Upper lobe of left lung (tissue), 6 donors: ENCODE data around the gene HBD. TPM values are rescaled to one million over a fixed set of nuclear protein-coding genes. Genes with fewer than 3 reads are reported as not detected.

Experiments used
- ATAC-seq, 2 donors: fragments of 200-7000 bp; cut with Tn5 transposase; one replicate each; pipeline ENCODE4 v1.9.1; 2022; ENCODE audit warnings: mild to moderate bottlenecking in 2 of 2, moderate library complexity in 2 of 2; ENCODE audit not compliant: low FRiP score in 2 of 2
- DNase-seq, 2 donors: peaks; one replicate each; pipeline ENCODE4 v3.0.0-alpha.2; 2019 to 2020
- H3K27ac ChIP-seq, 4 donors: fragments of 200-600 bp; sonication (generic); one replicate each; pipeline ENCODE4 v1.5.1; 2016 to 2019
- H3K27me3 ChIP-seq, 4 donors: fragments of 200-600 bp; sonication (generic); one replicate each; pipeline ENCODE4 v1.5.1; 2017 to 2019
- H3K36me3 ChIP-seq, 4 donors: fragments of 200-600 bp; sonication (generic); one replicate each; pipeline ENCODE4 v1.5.1; 2016 to 2019
- H3K4me1 ChIP-seq, 4 donors: fragments of 200-600 bp; sonication (generic); one replicate each; pipeline ENCODE4 v1.5.1; 2018 to 2019
- H3K4me3 ChIP-seq, 4 donors: fragments of 200-600 bp; sonication (generic); one replicate each; pipeline ENCODE4 v1.5.1; 2017 to 2019; ENCODE audit warnings: mild to moderate bottlenecking in 2 of 4, moderate library complexity in 1 of 4
- H3K9me3 ChIP-seq, 4 donors: fragments of 200-600 bp; sonication (generic); one replicate each; pipeline ENCODE4 v1.5.1; 2018 to 2019
- EP300 ChIP-seq, 4 donors: sonication (generic); formaldehyde crosslinking; IDR thresholded peaks; one replicate each; pipeline ENCODE4 v1.5.1; 2017; ENCODE audit warnings: antibody characterized with exemption in 4 of 4, control low read depth in 2 of 4
- POLR2A ChIP-seq, 4 donors: fragments of 450-650 bp; IDR thresholded peaks; one replicate each; pipeline ENCODE4 v1.5.1; 2016 to 2017; ENCODE audit warnings: antibody characterized with exemption in 4 of 4, mild to moderate bottlenecking in 2 of 4
- POLR2AphosphoS5 ChIP-seq, 2 donors: sonication (generic); formaldehyde crosslinking; IDR thresholded peaks; one replicate each; pipeline ENCODE4 v1.5.1; 2017; ENCODE audit warnings: antibody characterized with exemption in 2 of 2
- WGBS, 2 donors: methylation state at CpG; one replicate each; pipeline ENCODE4 v1.1.5; 2017 to 2018; 5-methylcytosine and 5-hydroxymethylcytosine counted together
- total RNA-seq, 6 donors: library from RNA; depleted of rRNA in 4 of 6; stranded (reverse); fragments of >200 nt in 4 of 6; gene quantifications; one replicate each; pipeline versions ENCODE4 v1.1.0 to v1.2.1, GENCODE V29; 2016 to 2021
- TF ChIP-seq, protein P1 (sequence below), 6 experiments: fragments of 450-650 bp in 4 of 6; fragments of 200-600 bp in 2 of 6; sonication (generic) in 2 of 6; IDR thresholded peaks; one replicate each; pipeline ENCODE4 v1.5.1; 2016 to 2019; ENCODE audit warnings: antibody characterized with exemption in 6 of 6
- donor health status: DM: no; HTN: no; CAD: no; lungs with moderate emphysema.
- donor health status: DM: no; HTN: yes; CAD: no; lungs with severe emphysema.

The HBD gene
- total RNA-seq, 6 donors from 2014 or later, result 7.2 TPM; not detected in 5

- no peaks in the 10 kb centered on the region for H3K4me1 ChIP-seq
- H3K27me3 ChIP-seq, result no peaks in the 10 kb centered on the region
- WGBS, 2 donors, result 89 to 92% methylated on average over 3 of the region's 3 CpGs
- H3K27ac ChIP-seq, result no peak overlapping the region
- no peaks in the 10 kb centered on the region for H3K36me3 ChIP-seq
- DNase-seq, result no peak
- H3K4me3 ChIP-seq, result no peak overlapping the region
- TF ChIP-seq EP300 (IDR thresholded peaks at IDR 0.05), result no peak
- no peak for ATAC-seq
- H3K9me3 ChIP-seq, result no peaks in the 10 kb centered on the region
These were observed 13.3 kb upstream of the HBD start for GRCh38 chr11:5247472-5248192.

DNA sequence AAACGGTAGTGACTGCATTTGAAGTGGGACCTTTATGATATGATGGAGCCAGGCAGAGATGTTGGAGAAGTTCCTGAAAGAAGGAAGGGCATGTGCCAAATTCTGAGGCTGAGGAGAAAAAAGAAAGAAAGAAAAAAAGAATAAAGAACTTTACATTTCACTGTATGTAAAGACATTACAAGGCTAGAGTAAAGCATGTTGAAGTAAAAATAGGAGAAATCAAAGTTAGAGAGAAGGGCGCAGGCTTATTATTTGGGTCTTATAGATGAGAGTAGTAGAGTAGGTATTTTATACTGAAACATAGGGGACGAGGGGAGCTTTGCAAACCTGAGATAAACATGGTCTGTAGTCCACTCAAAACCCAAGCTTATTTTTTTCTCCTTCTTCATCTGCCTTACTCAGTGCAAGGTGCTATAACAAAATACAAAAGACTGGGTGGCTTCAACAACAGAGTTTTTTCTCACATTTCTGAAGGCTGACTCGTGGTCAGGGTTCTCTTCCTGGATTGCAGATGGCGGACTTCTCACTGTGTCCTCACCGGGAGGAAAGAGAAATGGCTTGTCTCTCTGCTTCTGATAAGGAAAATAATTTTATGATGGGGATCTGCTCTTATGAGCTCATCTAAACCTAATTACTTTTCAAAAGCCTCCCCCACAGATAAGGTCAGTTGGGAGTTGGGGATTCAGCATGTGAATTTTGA, 12.6 kb upstream of the HBD start:
- Histone ChIP-seq H3K9me3 (no peaks in the 10 kb centered on the region), H3K27ac (no peak overlapping the region), H3K4me3 (no peak overlapping the region), H3K27me3 (no peaks in the 10 kb centered on the region), H3K4me1 (no peaks in the 10 kb centered on the region), H3K36me3 (no peaks in the 10 kb centered on the region)
- no peak for TF ChIP-seq EP300 (IDR thresholded peaks at IDR 0.05)
- no peak for TF ChIP-seq POLR2A (IDR thresholded peaks at IDR 0.05)
- no peak for TF ChIP-seq POLR2AphosphoS5 (IDR thresholded peaks at IDR 0.05)
- TF ChIP-seq, protein P1, sequence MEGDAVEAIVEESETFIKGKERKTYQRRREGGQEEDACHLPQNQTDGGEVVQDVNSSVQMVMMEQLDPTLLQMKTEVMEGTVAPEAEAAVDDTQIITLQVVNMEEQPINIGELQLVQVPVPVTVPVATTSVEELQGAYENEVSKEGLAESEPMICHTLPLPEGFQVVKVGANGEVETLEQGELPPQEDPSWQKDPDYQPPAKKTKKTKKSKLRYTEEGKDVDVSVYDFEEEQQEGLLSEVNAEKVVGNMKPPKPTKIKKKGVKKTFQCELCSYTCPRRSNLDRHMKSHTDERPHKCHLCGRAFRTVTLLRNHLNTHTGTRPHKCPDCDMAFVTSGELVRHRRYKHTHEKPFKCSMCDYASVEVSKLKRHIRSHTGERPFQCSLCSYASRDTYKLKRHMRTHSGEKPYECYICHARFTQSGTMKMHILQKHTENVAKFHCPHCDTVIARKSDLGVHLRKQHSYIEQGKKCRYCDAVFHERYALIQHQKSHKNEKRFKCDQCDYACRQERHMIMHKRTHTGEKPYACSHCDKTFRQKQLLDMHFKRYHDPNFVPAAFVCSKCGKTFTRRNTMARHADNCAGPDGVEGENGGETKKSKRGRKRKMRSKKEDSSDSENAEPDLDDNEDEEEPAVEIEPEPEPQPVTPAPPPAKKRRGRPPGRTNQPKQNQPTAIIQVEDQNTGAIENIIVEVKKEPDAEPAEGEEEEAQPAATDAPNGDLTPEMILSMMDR (IDR thresholded peaks at IDR 0.05), result no peak
- no peak for ATAC-seq
- DNase-seq, result no peak
- 69 to 73% methylated on average over 6 of the region's 6 CpGs for WGBS, 2 donors

GRCh38 chr11:5245155-5245554, 10.9 kb upstream of the HBD start:
- DNase-seq, result no peak

DNA sequence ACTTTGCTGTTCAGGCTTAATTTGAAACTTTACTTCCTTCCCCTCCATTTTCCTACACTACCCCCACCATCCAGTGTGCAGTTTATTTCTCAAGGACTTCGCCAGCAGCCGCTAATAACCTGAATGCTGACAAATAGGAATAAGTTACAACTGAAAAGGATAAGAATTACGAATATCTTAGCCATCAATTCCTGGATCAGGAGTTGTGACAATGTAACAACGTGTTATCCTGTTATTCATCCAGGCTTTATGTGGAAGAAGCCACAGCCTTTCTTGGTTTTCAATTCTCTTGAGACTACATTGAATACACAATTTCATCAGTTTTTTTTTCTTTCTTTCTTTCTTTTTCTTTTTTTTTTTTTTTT, 9.5 kb upstream of the HBD start:
- Histone ChIP-seq H3K27me3 (no peaks in the 10 kb centered on the region), H3K27ac (no peak overlapping the region), H3K9me3 (no peaks in the 10 kb centered on the region), H3K4me1 (no peaks in the 10 kb centered on the region), H3K36me3 (no peaks in the 10 kb centered on the region), H3K4me3 (no peak overlapping the region)
- TF ChIP-seq EP300 (IDR thresholded peaks at IDR 0.05) (no peak), POLR2A (IDR thresholded peaks at IDR 0.05) (no peak), POLR2AphosphoS5 (IDR thresholded peaks at IDR 0.05) (no peak)
- TF ChIP-seq, protein P1 (IDR thresholded peaks at IDR 0.05), result no peak
- DNase-seq (no peak), ATAC-seq (no peak)
- 82 to 87% methylated on average over 4 of the region's 4 CpGs for WGBS, 2 donors

More at GRCh38 chr11:5245155-5245554, 10.9 kb upstream of the HBD start:
- Histone ChIP-seq H3K4me3 (no peak overlapping the region), H3K27ac (no peak overlapping the region), H3K9me3 (no peaks in the 10 kb centered on the region), H3K36me3 (no peaks in the 10 kb centered on the region), H3K4me1 (no peaks in the 10 kb centered on the region), H3K27me3 (no peaks in the 10 kb centered on the region)
- no peak for ATAC-seq
- TF ChIP-seq EP300 (IDR thresholded peaks at IDR 0.05) (no peak), POLR2AphosphoS5 (IDR thresholded peaks at IDR 0.05) (no peak), POLR2A (IDR thresholded peaks at IDR 0.05) (no peak)
- TF ChIP-seq, protein P1 (IDR thresholded peaks at IDR 0.05), result no peak
- WGBS, 2 donors, result 72% methylated on average over 2 of the region's 2 CpGs

DNA sequence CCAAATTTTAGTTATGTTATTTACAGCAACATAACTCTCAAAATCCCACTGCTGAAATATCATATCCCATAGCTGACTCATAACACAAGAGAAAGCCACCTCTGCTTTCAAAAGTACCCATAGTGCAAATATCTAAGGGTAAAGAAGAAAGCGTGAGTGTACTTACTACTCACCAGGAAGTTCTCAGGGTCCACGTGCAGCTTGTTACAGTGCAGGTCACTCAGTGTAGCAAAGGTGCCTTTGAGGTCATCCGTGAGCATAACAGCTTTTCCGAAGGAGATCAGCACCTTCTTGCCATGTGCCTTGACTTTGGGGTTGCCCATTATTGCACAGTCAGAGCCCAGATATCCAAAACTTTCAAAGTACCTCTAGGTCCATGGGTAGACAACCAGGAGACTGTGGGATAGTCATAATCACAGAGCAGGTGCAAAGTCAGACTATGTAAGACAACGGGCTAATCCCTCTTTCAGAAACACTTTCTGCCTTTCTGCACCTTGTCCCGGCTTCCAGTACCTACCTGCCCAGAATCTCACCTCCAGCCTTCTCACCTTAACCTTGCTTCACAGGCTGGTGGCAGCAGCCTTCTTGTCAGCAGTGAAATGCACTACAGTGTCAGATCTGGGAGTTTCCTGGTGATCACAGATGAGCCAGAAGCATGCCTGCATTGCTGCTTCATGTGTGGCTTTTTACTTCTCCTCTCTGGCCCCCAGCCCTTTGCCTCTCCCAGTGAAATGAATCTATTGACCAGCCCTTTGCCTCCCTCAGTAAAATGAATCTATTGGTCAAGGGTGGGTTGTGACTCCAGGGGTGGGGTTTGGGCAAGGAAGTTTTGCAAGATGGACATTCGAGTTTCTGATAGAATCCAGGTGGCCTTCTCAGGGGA, 8.9 kb upstream of the HBD start:
- Histone ChIP-seq H3K9me3 (no peaks in the 10 kb centered on the region), H3K27me3 (no peaks in the 10 kb centered on the region), H3K36me3 (no peaks in the 10 kb centered on the region), H3K4me1 (no peaks in the 10 kb centered on the region), H3K27ac (no peak overlapping the region), H3K4me3 (no peak overlapping the region)
- TF ChIP-seq POLR2A (IDR thresholded peaks at IDR 0.05), result no peak
- TF ChIP-seq, protein P1 (IDR thresholded peaks at IDR 0.05), result no peak
- DNase-seq (no peak), ATAC-seq (no peak)
- 60 to 69% methylated on average over 6 to 7 of the region's 7 CpGs for WGBS, 2 donors
